Measurements from ENCODE around the gene RASL10B.

The RASL10B gene

DNA sequence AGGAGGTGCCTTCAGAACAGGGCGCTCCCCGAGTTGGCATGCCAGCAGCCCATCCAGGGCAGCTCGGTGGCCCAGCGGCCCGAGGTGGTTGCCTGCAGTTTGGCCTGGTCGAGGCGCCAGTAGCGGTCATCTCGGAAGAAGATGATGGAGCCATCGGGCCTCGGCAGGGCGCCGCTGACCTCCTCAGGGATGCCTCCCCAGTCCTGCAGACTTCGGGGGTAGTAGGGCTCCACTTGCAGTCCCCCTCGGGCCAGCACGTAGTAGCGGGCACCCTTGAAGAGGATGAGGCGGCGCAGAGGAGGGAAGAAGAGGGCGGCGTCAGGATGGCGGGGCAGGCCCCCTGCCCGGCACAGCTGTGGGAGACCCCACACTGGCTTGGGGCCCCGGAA is 35.0 kb downstream of the RASL10B start:
- TF ChIP-seq CTCF (IDR thresholded peaks at IDR 0.05; ENCODE audit: control insufficient read depth, insufficient read depth, low read depth, low read length, missing control alignments) = no peak
- no peak overlapping the region for H3K4me3 ChIP-seq (ENCODE audit: control insufficient read depth, low read depth, low read length)
- DNase-seq (ENCODE audit: low read depth) = no peak

GRCh38 chr17:35766903-35767510 is 35.6 kb downstream of the RASL10B start:
- TF ChIP-seq CTCF (IDR thresholded peaks at IDR 0.05; ENCODE audit: control insufficient read depth, insufficient read depth, low read depth, low read length, missing control alignments) = peak; percentile 70
- H3K4me3 ChIP-seq (ENCODE audit: control insufficient read depth, low read depth, low read length) = no peak overlapping the region
- no peak for DNase-seq (ENCODE audit: low read depth)

GRCh38 chr17:35768797-35769196 is 37.4 kb downstream of the RASL10B start:
- TF ChIP-seq CTCF (IDR thresholded peaks at IDR 0.05; ENCODE audit: control insufficient read depth, insufficient read depth, low read depth, low read length, missing control alignments) = no peak
- H3K4me3 ChIP-seq (ENCODE audit: control insufficient read depth, low read depth, low read length) = no peak overlapping the region
- no peak for DNase-seq (ENCODE audit: low read depth)

DNA sequence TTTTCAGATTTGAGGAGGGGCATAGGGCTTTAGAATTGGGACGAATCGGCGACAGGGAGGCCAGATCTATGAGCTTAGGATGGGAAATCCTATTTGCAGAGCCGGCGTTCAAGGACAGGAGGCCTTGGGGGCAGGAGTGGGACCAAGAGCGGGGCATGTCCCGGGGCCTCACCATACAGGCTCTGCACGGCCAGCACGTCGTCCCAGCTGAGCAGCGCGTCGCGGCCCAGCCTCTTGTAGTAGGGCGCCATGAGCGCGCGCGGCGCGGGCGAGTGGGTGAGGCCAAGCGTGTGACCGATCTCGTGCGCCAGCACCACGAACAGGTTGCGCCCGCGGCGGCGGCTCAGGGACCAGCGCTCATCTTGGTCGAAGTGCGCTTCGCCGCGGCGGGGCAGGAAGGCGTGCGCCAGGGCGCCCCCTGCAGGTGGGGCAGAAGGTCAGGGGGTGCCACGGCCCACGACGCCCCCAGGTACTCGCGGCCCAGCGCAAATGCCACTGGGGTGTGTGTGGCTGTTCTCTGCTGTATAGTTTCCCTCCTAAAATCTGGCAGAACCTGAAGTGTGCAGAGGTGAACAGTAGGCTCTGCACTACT is 38.6 kb downstream of the RASL10B start:
- H3K4me3 ChIP-seq (ENCODE audit: control insufficient read depth, low read depth, low read length) = no peak overlapping the region
- TF ChIP-seq CTCF (IDR thresholded peaks at IDR 0.05; ENCODE audit: control insufficient read depth, insufficient read depth, low read depth, low read length, missing control alignments) = peak; percentile 18
- no peak for DNase-seq (ENCODE audit: low read depth)

- H3K4me3 ChIP-seq (ENCODE audit: control insufficient read depth, low read depth, low read length) = no peak overlapping the region
- DNase-seq (ENCODE audit: low read depth) = no peak
- no peak for TF ChIP-seq CTCF (IDR thresholded peaks at IDR 0.05; ENCODE audit: control insufficient read depth, insufficient read depth, low read depth, low read length, missing control alignments)
These were observed 41.7 kb downstream of the RASL10B start for GRCh38 chr17:35773129-35773528.

GRCh38 chr17:35773679-35774425 is 42.4 kb downstream of the RASL10B start:
- DNase-seq (ENCODE audit: low read depth) = no peak
- no peak for TF ChIP-seq CTCF (IDR thresholded peaks at IDR 0.05; ENCODE audit: control insufficient read depth, insufficient read depth, low read depth, low read length, missing control alignments)

More at GRCh38 chr17:35773679-35774425, 42.4 kb downstream of the RASL10B start:
- H3K4me3 ChIP-seq (ENCODE audit: control insufficient read depth, low read depth, low read length) = no peak overlapping the region

Data from AG09309 (cell line).